Activated T-helper 1 cell treated with Interleukin-2 at 50 U/mL for 16 hours (primary cell): Measurements from ENCODE around the gene P2RY4.
"Not testable (repeated sequence)": the region's sequence is repeated elsewhere in the genome, so short reads cannot be mapped to it uniquely, and the experiment has no call there.

Source experiments
- DNase-seq: peaks from one replicate; pipeline ENCODE4 v3.0.0-alpha.2; 2020; ENCODE audit warnings: low read depth

Gene P2RY4

DNA sequence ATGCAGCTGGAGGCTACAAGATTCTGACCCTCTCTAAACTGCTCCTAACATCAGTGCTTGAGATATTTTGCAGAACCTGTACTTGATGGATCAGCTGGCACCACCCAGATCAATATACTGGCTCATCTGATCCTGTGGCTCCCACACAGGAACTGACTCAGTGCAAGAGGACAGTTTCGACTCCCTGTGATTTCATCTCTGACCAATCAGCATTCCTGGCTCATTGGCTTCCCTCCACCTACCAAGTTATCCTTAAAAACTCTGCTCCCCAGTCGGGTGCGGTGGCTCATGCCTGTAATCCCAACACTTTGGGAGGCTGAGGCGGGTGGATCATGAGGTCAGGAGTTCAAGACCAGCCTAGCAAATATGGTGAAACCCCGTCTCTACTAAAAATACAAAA lies 16.4 kb downstream of the P2RY4 start:
- not testable (repeated sequence) for DNase-seq

DNA sequence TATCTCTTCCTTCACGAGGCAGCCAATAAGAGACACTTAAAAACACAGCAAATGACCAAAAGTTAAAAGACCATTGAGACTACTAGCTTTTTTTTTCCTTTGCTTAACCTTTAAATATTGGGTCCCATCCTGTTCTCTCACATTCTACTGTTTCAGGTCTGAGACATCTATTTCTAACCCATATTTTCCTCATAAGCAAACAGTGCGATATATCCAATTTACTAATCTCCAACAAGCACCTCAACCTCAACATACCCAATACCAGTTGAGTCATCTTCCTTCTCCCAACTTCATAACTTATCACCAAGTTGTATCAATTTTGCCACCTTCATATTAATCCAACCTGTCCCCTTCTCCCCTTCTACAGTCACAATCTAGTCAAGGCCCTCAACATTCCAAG lies 18.5 kb downstream of the P2RY4 start:
- DNase-seq = no peak

DNA sequence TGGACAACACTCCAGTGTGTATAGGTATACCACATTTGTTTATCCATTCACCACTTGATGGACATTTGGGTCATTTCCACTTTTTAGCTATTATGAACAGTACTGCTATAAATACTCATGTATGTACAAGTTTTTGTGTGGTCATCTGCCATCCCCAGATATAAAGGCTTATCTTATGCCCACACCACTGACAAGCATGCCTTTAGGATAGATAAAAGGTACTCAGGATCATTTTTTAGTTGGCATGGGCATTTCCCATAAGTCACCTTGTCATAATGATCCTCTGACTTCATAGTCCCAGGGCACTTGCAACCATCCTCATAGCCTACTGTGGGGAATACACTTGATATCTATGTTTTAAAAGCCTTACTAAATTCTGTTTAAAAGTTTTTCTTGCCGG lies 19.3 kb downstream of the P2RY4 start:
- no peak for DNase-seq

DNA sequence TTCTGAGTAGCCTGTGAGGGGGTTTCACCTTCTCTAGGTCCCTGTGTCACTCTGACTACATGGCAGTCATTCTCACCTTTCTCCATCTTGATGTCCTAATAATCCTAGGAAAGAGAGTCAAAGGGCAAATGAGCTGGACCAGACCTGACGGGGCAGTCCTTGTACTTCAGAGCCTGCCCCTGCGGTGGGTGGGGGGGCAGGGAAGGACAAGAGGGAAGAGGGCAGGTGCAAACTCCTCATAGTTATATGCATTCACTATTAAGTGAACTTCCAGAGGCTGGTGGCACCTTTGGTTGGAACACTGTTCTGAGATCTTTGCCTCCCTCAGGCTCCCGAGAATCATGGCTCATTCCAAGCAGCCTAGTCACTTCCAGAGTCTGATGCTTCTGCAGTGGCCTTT lies 25.6 kb downstream of the P2RY4 start, which contains the start of gene AWAT1:
Gene AWAT1, plus strand, starts transcription at position 301 of the 400 bp plus-strand sequence. Its CDS starts 41 bp downstream, at position 342.
- DNase-seq = no peak

DNA sequence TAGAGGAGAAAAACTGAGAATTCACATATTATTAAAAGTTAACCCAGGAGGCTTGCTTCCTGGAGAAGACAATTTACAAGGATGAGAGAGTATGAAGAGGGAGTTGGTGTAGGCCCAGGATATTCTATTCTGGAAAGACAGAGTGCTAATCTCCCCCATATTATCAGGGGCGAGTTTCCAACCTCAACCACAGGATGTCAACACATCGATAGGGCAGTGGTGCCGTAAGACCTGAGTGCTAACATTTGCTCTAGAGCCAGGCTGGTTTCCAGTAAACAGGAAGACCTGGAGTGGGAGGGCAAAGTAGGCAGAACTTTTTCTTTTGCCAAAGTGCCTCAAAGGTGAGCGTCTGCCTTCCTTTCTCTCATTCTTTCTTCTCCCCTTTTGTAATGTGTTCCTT lies 28.3 kb downstream of the P2RY4 start:
- DNase-seq = no peak

DNA sequence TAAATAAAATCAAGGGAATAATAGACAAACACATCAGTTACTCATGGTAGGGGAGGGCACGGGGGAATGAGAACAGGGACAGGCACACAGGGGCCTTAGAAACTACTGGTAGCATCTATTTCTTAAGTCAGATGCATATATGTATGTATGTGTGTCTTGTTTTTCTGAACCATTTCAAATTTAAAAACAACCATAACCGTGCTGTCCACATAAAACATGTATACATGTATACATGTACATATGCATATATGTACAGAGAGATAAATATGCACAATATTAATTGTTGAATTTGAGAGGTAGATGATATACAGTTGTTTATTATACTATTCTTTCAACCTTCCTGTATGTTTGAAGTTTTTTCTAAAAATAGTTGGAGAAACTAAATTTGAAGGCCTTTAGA lies 33.3 kb downstream of the P2RY4 start:
- DNase-seq = no peak

DNA sequence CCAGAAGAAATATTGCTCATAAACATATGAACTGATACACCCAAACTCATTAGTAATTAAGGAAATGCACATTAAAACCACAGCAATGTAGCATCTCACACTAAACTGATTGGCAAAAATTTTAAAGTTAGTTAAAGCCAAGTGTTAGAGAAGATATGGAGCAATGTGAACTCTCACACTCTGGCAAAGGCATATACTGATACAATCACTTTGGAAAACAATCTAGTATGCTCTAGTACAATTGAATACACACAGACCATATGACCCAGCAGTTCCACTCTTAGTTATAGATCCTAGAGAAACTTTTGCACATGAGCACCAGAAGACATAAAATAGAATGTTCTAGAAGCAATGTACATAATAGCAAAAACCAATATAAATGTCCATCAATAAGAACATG lies 34.0 kb downstream of the P2RY4 start:
- no peak for DNase-seq

DNA sequence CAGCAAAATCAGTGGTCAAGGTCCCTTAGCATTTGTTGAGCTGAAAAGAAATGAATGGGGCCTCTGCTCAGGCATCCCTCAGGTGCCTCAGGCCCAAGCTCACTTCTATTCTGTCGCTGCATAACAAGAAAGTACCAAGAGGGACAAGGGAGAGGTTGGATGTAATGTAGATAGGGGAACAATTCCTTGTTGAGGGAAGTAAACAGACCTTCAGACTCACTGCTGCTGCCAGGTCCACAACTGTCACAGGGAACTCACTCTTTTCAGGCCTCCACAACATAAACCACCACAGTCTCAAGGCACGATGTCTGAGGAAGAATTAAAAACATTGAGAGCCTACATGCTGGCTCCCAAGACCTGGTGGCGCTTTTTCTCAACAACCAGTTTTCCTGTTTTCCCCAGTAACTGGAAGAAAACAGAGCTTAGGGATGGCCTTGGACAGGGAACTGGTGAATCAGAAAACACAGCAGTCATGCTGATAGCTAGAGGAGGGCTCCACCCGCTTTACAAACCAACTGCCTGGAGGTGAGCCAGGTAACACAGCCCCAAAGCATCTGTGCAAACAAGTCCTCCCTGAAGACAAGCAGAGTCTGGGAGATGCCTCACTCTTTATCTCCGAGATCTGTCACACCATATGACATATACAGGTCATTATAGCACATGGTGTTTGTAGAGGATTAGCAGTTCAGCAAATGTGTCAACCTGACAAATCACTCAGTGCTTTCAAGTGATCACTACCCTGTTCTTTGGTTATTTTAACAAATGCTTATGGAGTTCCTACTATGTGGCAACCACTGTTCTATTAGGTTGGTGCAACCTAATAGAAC lies 39.9 kb downstream of the P2RY4 start:
- no peak for DNase-seq

DNA sequence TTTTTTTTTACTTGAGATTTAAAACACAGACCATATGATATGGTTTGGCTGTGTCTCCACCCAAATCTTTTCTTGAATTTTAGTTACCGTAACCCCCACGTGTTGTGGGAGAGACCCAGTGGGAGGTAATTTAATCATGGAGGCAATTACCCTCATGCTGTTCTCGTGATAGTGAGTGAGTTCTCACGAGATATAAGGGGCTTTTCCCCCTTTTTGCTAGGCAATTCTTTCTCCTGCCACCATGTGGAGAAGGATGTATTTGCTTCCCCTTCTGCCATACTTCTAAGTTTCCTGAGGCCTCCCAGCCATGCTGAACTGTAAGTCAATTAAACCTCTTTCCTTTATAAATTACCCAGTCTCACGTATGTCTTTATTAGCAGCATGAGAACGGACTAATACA lies 50.4 kb downstream of the P2RY4 start:
- not testable (repeated sequence) for DNase-seq

DNA sequence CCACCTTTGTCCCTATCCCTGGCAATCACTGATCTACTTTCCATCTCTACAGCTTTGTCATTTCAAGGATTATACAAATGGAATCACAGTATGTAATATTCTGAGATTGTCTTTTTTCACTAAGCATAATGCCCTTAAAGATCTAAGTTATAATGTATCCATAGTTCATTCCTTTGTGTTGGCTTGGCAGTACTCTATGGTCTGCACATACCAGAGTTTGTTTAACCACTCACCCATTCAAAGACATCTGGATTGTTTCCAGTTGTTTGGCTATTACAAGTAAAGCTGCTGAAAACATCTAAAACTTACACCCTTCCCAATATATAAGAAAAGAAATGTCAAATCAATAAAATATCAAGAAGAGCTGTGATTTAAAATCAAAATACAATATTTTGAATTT lies 51.5 kb downstream of the P2RY4 start:
- DNase-seq = no peak
